ENCODE measurements around the gene HDAC4. TPM values are rescaled to one million over a fixed set of nuclear protein-coding genes. Genes with fewer than 3 reads are reported as not detected.

The HDAC4 gene
- total and polyA plus RNA-seq, 7 donors: 7.9 to 329 (median 129) TPM

DNA sequence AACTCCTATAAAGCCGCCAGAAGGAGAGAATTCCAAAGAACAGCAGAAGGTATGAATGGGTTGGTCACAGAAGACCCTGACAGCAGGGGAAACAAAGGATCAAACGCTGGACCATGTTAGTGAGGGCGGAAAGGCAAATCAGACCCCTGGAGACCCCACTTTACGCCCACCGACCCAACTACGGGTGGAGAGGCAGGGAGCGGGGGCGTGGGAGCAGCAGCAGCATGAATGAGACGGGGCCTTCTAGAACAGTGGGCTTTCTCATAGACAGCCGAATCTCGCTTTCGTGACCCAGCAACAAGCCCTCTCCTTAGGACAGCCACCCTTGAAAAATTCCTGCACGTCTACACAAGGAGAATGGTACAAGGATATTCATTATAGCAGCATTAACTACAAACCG is 191.0 kb downstream of the HDAC4 start:
- Histone ChIP-seq H3K27me3 (ENCODE audit: insufficient read depth in 3 of 3, low read length in 2 of 3) (no peaks in the 10 kb centered on the region), H3K27ac (peak overlapping the region; percentile 43), H3K4me3 (no peak overlapping the region), H3K4me1 (peaks cover 80% of the 10 kb centered on the region), H3K36me3 (ENCODE audit: insufficient read depth in 1 of 2, low read depth in 1 of 2) (no peaks in the 10 kb centered on the region), H3K9me3 (no peaks in the 10 kb centered on the region)
- no peak for TF ChIP-seq CTCF (IDR thresholded peaks at IDR 0.05)
- ATAC-seq (no peak), DNase-seq (no peak)
- 89 to 93% (median 92%) methylated on average over 14 of the region's 14 CpGs for WGBS, 3 donors
- intact Hi-C loops (cut with DNase I): no loop called here

- TF ChIP-seq CTCF (IDR thresholded peaks at IDR 0.05): no peak
- 86 to 94% (median 88%) methylated on average over 11 of the region's 11 CpGs for WGBS, 3 donors
- H3K9me3 ChIP-seq: no peaks in the 10 kb centered on the region
- no peaks in the 10 kb centered on the region for H3K27me3 ChIP-seq (ENCODE audit: insufficient read depth in 3 of 3, low read length in 2 of 3)
- DNase-seq: peak in 1 of 2 donors; percentile 4
- no peak for ATAC-seq
- H3K4me3 ChIP-seq: no peak overlapping the region
- H3K4me1 ChIP-seq: peaks cover 80% of the 10 kb centered on the region
- intact Hi-C loops (cut with DNase I): no loop called here
- H3K36me3 ChIP-seq (ENCODE audit: insufficient read depth in 1 of 2, low read depth in 1 of 2): no peaks in the 10 kb centered on the region
- H3K27ac ChIP-seq: peak overlapping the region; percentile 43
Measured at GRCh38 chr2:239208465-239209180, 192.2 kb downstream of the HDAC4 start.

- Histone ChIP-seq H3K27ac (peak overlapping the region; percentile 26), H3K4me3 (no peak overlapping the region), H3K36me3 (ENCODE audit: insufficient read depth in 1 of 2, low read depth in 1 of 2) (no peaks in the 10 kb centered on the region), H3K27me3 (ENCODE audit: insufficient read depth in 3 of 3, low read length in 2 of 3) (no peaks in the 10 kb centered on the region), H3K9me3 (no peaks in the 10 kb centered on the region), H3K4me1 (peaks cover 78% of the 10 kb centered on the region)
- peak in 1 of 2 donors; percentile 6 for DNase-seq
- ATAC-seq: no peak
- intact Hi-C loops (cut with DNase I): loop anchor here in 1 of 2 donors (1.0 kb wide), 1 partner anchor 7 kb away; no protein-coding TSS in a partner anchor
- no peak for TF ChIP-seq CTCF (IDR thresholded peaks at IDR 0.05)
- 76 to 92% (median 87%) methylated on average over 3 of the region's 3 CpGs for WGBS, 3 donors
Measured at GRCh38 chr2:239206851-239207250, 194.0 kb downstream of the HDAC4 start.

DNA sequence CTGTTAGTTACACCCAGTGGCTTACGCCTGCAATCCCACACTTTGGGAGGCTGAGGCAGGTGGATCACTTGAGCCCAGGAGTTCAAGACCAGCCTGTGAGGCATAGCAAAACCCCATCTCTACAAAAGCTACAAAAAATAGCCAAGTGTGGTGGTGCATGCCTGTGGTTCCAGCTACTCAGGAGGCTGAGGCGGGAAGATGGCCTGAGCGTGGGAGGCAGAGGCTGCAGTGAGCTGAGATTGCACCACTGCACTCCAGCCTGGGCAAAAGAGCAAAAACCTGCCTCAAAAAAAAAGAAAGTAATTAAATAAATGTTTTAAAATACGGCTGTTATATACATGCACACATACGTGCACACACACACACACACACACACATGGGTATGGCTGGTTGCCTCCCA is 194.8 kb downstream of the HDAC4 start:
- ATAC-seq: no peak
- DNase-seq: no peak
- no peak for TF ChIP-seq CTCF (IDR thresholded peaks at IDR 0.05)
- peaks cover 79% of the 10 kb centered on the region for H3K4me1 ChIP-seq
- no peak overlapping the region for H3K4me3 ChIP-seq
- H3K27ac ChIP-seq: no peak overlapping the region
- H3K9me3 ChIP-seq: no peaks in the 10 kb centered on the region
- intact Hi-C loops (cut with DNase I): loop anchor here in 1 of 2 donors (1.0 kb wide), 1 partner anchor 8 kb away; no protein-coding TSS in a partner anchor
- no peaks in the 10 kb centered on the region for H3K36me3 ChIP-seq (ENCODE audit: insufficient read depth in 1 of 2, low read depth in 1 of 2)
- whole genome bisulfite sequencing, 3 donors: 93 to 98% (median 95%) methylated on average over 5 of the region's 5 CpGs
- H3K27me3 ChIP-seq (ENCODE audit: insufficient read depth in 3 of 3, low read length in 2 of 3): no peaks in the 10 kb centered on the region

All from psoas muscle (tissue), 8 donors.